GM12878 (cell line): ENCODE data around the gene ICAM4. TPM values are rescaled to one million over a fixed set of nuclear protein-coding genes. Genes with fewer than 3 reads are reported as not detected.

ENCODE experiments used
- CBFB ChIP-seq: IDR thresholded peaks from 2 replicates; pipeline ENCODE4 v1.6.1; 2016; ENCODE audit warnings: antibody characterized with exemption, low read depth
- DPF2 ChIP-seq: fragments of 450-650 bp; IDR thresholded peaks from 2 replicates; pipeline ENCODE4 v1.6.1; 2017; ENCODE audit warnings: mild to moderate bottlenecking
- GATAD2B ChIP-seq: fragments of 450-650 bp; conservative IDR thresholded peaks from 2 replicates; pipeline ENCODE4 v1.6.1; 2017; ENCODE audit warnings: low read depth, mild to moderate bottlenecking, moderate library complexity
- IRF4 ChIP-seq: IDR thresholded peaks from 2 replicates; pipeline ENCODE4 v1.6.1; 2011; ENCODE audit warnings: low read depth, low read length
- MEF2B ChIP-seq: fragments of 450-650 bp; IDR thresholded peaks from 2 replicates; pipeline ENCODE4 v1.6.1; 2018; ENCODE audit warnings: mild to moderate bottlenecking, moderate library complexity; ENCODE audit not compliant: partially characterized antibody, poor library complexity, severe bottlenecking
- MXI1 ChIP-seq: fragments of 150-350 bp; IDR thresholded peaks from 2 replicates; pipeline ENCODE4 v1.6.1; 2011; ENCODE audit warnings: low read depth, mild to moderate bottlenecking, inconsistent platforms, low read length, improper control_type of control experiment
- PAX5 ChIP-seq: IDR thresholded peaks from 2 replicates; pipeline ENCODE4 v1.6.1; 2011; ENCODE audit warnings: low read depth, low read length, borderline replicate concordance
- RCOR1 ChIP-seq: conservative IDR thresholded peaks from 2 replicates; pipeline ENCODE4 v1.6.1; 2012; ENCODE audit warnings: low read depth, low read length, improper control_type of control experiment
- RELA ChIP-seq: fragments of 450-650 bp; IDR thresholded peaks from 2 replicates; pipeline ENCODE4 v1.8.0; 2014; ENCODE audit warnings: borderline replicate concordance; ENCODE audit not compliant: partially characterized antibody
- RUNX3 ChIP-seq: IDR thresholded peaks from 2 replicates; pipeline ENCODE4 v1.6.1; 2012; ENCODE audit warnings: low read length, inconsistent platforms
- SIX5 ChIP-seq: IDR thresholded peaks from 2 replicates; pipeline ENCODE4 v1.6.1; 2011; ENCODE audit warnings: mild to moderate bottlenecking, low read depth, low read length, moderate library complexity; ENCODE audit not compliant: severe bottlenecking
- TARDBP ChIP-seq: IDR thresholded peaks from 2 replicates; pipeline ENCODE4 v1.6.1; 2016; ENCODE audit warnings: borderline replicate concordance
- TCF3 ChIP-seq: IDR thresholded peaks from 2 replicates; pipeline ENCODE4 v1.6.1; 2012; ENCODE audit warnings: low read depth, mild to moderate bottlenecking, low read length, borderline replicate concordance; ENCODE audit not compliant: insufficient read depth
- polyA plus RNA-seq, 11 experiments: library from polyadenylated mRNA; depleted of rRNA in 4 of 11; unstranded in 6 of 11; stranded (reverse) in 5 of 11; fragments of >200 nt; fragmentation: Nextera tagmentation in 4 of 11; fragmentation: Illumina TruSeq in 1 of 11; extraction: Ambion mirVana in 4 of 11; extraction: Trizol in 1 of 11; gene quantifications; 1 replicate in 1 of 11; 2 replicates in 10 of 11; pipeline versions ENCODE4 v1.2.1 to v1.2.3, GENCODE V29; 2011 to 2016; ENCODE audit warnings: inconsistent platforms in 2 of 11, missing spikeins in 2 of 11, low read depth in 1 of 11
- total RNA-seq, 4 experiments: library from RNA; depleted of rRNA in 3 of 4; stranded (reverse); fragments of >200 nt in 3 of 4; fragmentation: Illumina TruSeq in 1 of 4; extraction: Trizol in 1 of 4; gene quantifications; 2 replicates each; pipeline versions ENCODE4 v1.2.1 to v1.2.3, GENCODE V29; 2013 to 2021
- TF ChIP-seq, protein P1 (sequence below): IDR thresholded peaks from 2 replicates; pipeline ENCODE4 v1.6.1; 2012; ENCODE audit warnings: low read depth, low read length, improper control_type of control experiment
- TF ChIP-seq, protein P2 (sequence below): fragments of 450-650 bp; IDR thresholded peaks from 2 replicates; pipeline ENCODE4 v1.6.1; 2016; ENCODE audit warnings: mild to moderate bottlenecking
- TF ChIP-seq, protein P3 (sequence below): fragments of 450-650 bp; IDR thresholded peaks from 2 replicates; pipeline ENCODE4 v1.6.1; 2018; ENCODE audit warnings: borderline replicate concordance, mild to moderate bottlenecking; ENCODE audit not compliant: partially characterized antibody
- TF ChIP-seq, protein P4 (sequence below): fragments of 450-650 bp; IDR thresholded peaks from 2 replicates; pipeline ENCODE4 v1.6.1; 2018; ENCODE audit warnings: mild to moderate bottlenecking, low read depth, moderate library complexity; ENCODE audit not compliant: partially characterized antibody
- TF ChIP-seq, protein P5 (sequence below): fragments of 450-650 bp; IDR thresholded peaks from 2 replicates; pipeline ENCODE4 v1.6.1; 2016; ENCODE audit warnings: mild to moderate bottlenecking
- TF ChIP-seq, protein P6 (sequence below): IDR thresholded peaks from 2 replicates; pipeline ENCODE4 v1.6.1; 2011; ENCODE audit warnings: low read depth, low read length, improper control_type of control experiment, borderline replicate concordance

ICAM4 gene
- total and polyA plus RNA-seq, 10 of the 15 experiments (the other 5 are each of a cell fraction or from before 2014, with no cell fraction given) = 0.31 to 5.1 (median 1.7) TPM

DNA sequence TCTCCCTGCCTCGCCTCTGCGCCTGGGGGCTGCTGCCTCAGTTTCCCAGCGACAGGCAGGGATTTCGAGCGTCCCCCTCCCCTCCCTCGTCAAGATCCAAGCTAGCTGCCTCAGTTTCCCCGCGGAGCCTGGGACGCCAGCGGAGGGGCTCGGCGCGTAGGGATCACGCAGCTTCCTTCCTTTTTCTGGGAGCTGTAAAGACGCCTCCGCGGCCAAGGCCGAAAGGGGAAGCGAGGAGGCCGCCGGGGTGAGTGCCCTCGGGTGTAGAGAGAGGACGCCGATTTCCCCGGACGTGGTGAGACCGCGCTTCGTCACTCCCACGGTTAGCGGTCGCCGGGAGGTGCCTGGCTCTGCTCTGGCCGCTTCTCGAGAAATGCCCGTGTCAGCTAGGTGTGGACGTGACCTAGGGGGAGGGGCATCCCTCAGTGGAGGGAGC is 16.6 kb upstream of the ICAM4 start (continued):
- no peak for TF ChIP-seq SIX5
- TF ChIP-seq, protein P1, sequence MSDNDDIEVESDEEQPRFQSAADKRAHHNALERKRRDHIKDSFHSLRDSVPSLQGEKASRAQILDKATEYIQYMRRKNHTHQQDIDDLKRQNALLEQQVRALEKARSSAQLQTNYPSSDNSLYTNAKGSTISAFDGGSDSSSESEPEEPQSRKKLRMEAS = no peak; the same call in 1 of the 2 replicates
- TF ChIP-seq, protein P2, sequence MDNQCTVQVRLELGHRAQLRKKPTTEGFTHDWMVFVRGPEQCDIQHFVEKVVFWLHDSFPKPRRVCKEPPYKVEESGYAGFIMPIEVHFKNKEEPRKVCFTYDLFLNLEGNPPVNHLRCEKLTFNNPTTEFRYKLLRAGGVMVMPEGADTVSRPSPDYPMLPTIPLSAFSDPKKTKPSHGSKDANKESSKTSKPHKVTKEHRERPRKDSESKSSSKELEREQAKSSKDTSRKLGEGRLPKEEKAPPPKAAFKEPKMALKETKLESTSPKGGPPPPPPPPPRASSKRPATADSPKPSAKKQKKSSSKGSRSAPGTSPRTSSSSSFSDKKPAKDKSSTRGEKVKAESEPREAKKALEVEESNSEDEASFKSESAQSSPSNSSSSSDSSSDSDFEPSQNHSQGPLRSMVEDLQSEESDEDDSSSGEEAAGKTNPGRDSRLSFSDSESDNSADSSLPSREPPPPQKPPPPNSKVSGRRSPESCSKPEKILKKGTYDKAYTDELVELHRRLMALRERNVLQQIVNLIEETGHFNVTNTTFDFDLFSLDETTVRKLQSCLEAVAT = peak; percentile 75; the same call in 1 of the 2 replicates
- TF ChIP-seq, protein P3, sequence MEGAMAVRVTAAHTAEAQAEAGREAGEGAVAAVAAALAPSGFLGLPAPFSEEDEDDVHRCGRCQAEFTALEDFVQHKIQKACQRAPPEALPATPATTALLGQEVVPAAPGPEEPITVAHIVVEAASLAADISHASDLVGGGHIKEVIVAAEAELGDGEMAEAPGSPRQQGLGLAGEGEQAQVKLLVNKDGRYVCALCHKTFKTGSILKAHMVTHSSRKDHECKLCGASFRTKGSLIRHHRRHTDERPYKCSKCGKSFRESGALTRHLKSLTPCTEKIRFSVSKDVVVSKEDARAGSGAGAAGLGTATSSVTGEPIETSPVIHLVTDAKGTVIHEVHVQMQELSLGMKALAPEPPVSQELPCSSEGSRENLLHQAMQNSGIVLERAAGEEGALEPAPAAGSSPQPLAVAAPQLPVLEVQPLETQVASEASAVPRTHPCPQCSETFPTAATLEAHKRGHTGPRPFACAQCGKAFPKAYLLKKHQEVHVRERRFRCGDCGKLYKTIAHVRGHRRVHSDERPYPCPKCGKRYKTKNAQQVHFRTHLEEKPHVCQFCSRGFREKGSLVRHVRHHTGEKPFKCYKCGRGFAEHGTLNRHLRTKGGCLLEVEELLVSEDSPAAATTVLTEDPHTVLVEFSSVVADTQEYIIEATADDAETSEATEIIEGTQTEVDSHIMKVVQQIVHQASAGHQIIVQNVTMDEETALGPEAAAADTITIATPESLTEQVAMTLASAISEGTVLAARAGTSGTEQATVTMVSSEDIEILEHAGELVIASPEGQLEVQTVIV = no peak
- peak; percentile 41; the same call in 1 of the 2 replicates for TF ChIP-seq MXI1
- peak; percentile 89 for TF ChIP-seq GATAD2B
- peak; percentile 23 for TF ChIP-seq MEF2B
- TF ChIP-seq RCOR1 = peak; percentile 92; the same call in 1 of the 2 replicates
- TF ChIP-seq DPF2 = peak; percentile 95
- peak; percentile 75; the same call in 1 of the 2 replicates for TF ChIP-seq PAX5
- TF ChIP-seq CBFB = peak; percentile 80; the same call in 1 of the 2 replicates
- TF ChIP-seq, protein P4, sequence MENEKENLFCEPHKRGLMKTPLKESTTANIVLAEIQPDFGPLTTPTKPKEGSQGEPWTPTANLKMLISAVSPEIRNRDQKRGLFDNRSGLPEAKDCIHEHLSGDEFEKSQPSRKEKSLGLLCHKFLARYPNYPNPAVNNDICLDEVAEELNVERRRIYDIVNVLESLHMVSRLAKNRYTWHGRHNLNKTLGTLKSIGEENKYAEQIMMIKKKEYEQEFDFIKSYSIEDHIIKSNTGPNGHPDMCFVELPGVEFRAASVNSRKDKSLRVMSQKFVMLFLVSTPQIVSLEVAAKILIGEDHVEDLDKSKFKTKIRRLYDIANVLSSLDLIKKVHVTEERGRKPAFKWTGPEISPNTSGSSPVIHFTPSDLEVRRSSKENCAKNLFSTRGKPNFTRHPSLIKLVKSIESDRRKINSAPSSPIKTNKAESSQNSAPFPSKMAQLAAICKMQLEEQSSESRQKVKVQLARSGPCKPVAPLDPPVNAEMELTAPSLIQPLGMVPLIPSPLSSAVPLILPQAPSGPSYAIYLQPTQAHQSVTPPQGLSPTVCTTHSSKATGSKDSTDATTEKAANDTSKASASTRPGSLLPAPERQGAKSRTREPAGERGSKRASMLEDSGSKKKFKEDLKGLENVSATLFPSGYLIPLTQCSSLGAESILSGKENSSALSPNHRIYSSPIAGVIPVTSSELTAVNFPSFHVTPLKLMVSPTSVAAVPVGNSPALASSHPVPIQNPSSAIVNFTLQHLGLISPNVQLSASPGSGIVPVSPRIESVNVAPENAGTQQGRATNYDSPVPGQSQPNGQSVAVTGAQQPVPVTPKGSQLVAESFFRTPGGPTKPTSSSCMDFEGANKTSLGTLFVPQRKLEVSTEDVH = no peak
- TF ChIP-seq, protein P5, sequence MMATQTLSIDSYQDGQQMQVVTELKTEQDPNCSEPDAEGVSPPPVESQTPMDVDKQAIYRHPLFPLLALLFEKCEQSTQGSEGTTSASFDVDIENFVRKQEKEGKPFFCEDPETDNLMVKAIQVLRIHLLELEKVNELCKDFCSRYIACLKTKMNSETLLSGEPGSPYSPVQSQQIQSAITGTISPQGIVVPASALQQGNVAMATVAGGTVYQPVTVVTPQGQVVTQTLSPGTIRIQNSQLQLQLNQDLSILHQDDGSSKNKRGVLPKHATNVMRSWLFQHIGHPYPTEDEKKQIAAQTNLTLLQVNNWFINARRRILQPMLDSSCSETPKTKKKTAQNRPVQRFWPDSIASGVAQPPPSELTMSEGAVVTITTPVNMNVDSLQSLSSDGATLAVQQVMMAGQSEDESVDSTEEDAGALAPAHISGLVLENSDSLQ = no peak
- peak; percentile 30 for TF ChIP-seq RELA
- TF ChIP-seq, protein P6, sequence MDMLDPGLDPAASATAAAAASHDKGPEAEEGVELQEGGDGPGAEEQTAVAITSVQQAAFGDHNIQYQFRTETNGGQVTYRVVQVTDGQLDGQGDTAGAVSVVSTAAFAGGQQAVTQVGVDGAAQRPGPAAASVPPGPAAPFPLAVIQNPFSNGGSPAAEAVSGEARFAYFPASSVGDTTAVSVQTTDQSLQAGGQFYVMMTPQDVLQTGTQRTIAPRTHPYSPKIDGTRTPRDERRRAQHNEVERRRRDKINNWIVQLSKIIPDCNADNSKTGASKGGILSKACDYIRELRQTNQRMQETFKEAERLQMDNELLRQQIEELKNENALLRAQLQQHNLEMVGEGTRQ = no peak
- TF ChIP-seq RUNX3 = peak; percentile 90
- TF ChIP-seq TARDBP = 0 out of 2 replicates have a peak, but pooled peaks have one; percentile 44
- peak; percentile 63; the same call in 1 of the 2 replicates for TF ChIP-seq IRF4
- TF ChIP-seq TCF3 = 0 out of 2 replicates have a peak, but pooled peaks have one; percentile 22
